Inferior parietal cortex (tissue), 1 donor: ENCODE data around the gene GALNT15.
A peak's percentile ranks its signal among the peaks of the same experiment; 100 is the strongest.

Experiments used
- DNase-seq: peaks from one replicate; pipeline ENCODE4 v3.0.0-alpha.2; 2016; ENCODE audit errors: extremely low spot score

GALNT15 gene

GRCh38 chr3:16174389-16174788, at the start of gene GALNT15:
TSS of gene GALNT15 (plus strand) at chr3:16174680. CDS start at chr3:16175152, 472 bp downstream.
- DNase-seq = peak; percentile 81

- DNase-seq = no peak
Measured at GRCh38 chr3:16126634-16127033, 47.8 kb upstream of the GALNT15 start.

- no peak for DNase-seq
Measured at GRCh38 chr3:16127249-16127648, 47.2 kb upstream of the GALNT15 start.

GRCh38 chr3:16130066-16130465, 44.4 kb upstream of the GALNT15 start:
- DNase-seq = no peak

GRCh38 chr3:16132190-16132589, 42.3 kb upstream of the GALNT15 start:
- no peak for DNase-seq

- peak; percentile 75 for DNase-seq
Measured at GRCh38 chr3:16132928-16133327, 41.6 kb upstream of the GALNT15 start.

GRCh38 chr3:16134173-16134928, 40.1 kb upstream of the GALNT15 start:
- DNase-seq = no peak

- peak; percentile 62 for DNase-seq
Measured at GRCh38 chr3:16136055-16136454, 38.4 kb upstream of the GALNT15 start.

GRCh38 chr3:16137044-16137443, 37.4 kb upstream of the GALNT15 start:
- no peak for DNase-seq

GRCh38 chr3:16137977-16138376, 36.5 kb upstream of the GALNT15 start:
- DNase-seq = no peak

GRCh38 chr3:16140116-16140893, 34.2 kb upstream of the GALNT15 start:
- no peak for DNase-seq

- DNase-seq = no peak
Measured at GRCh38 chr3:16140894-16141285, 33.6 kb upstream of the GALNT15 start.

GRCh38 chr3:16142350-16143025, 32.0 kb upstream of the GALNT15 start:
- DNase-seq = no peak

- DNase-seq = no peak
Measured at GRCh38 chr3:16143861-16144447, 30.5 kb upstream of the GALNT15 start.

- no peak for DNase-seq
Measured at GRCh38 chr3:16145176-16145575, 29.3 kb upstream of the GALNT15 start.

GRCh38 chr3:16146015-16146730, 28.3 kb upstream of the GALNT15 start:
- no peak for DNase-seq

GRCh38 chr3:16147220-16147994, 27.1 kb upstream of the GALNT15 start:
- DNase-seq = no peak

- DNase-seq = no peak
Measured at GRCh38 chr3:16148213-16148612, 26.3 kb upstream of the GALNT15 start.

- DNase-seq = no peak
Measured at GRCh38 chr3:16148783-16149182, 25.7 kb upstream of the GALNT15 start.

- no peak for DNase-seq
Measured at GRCh38 chr3:16150285-16150684, 24.2 kb upstream of the GALNT15 start.

- peak; percentile 73 for DNase-seq
Measured at GRCh38 chr3:16151109-16151508, 23.4 kb upstream of the GALNT15 start.
